ENCODE data around the gene NHEJ1. TPM values are rescaled to one million over a fixed set of nuclear protein-coding genes. Genes with fewer than 3 reads are reported as not detected.

NHEJ1 gene
- total RNA-seq, 1 experiment from 2014 or later: 22.3 TPM

GRCh38 chr2:219042750-219043149, 117.9 kb downstream of the NHEJ1 start:
- Mint-ChIP-seq H3K9me3 (no peaks in the 10 kb centered on the region), H3K27ac (no peak overlapping the region), H3K4me3 (no peak overlapping the region), H3K36me3 (no peaks in the 10 kb centered on the region), H3K27me3 (ENCODE audit: low read depth) (peaks cover 34% of the 10 kb centered on the region), H3K4me1 (peaks cover 4% of the 10 kb centered on the region; the same call in 1 of the 2 replicates)
- no peak for TF ChIP-seq ATF3 (CRISPR knock-in tag; conservative IDR thresholded peaks at IDR 0.05)
- TF ChIP-seq CTCF (IDR thresholded peaks at IDR 0.05): no peak
- TF ChIP-seq JAZF1 (CRISPR knock-in tag; IDR thresholded peaks at IDR 0.05): no peak
- TF ChIP-seq MAX (CRISPR knock-in tag; IDR thresholded peaks at IDR 0.05): no peak
- TF ChIP-seq EMX1 (CRISPR knock-in tag; IDR thresholded peaks at IDR 0.05): no peak
- TF ChIP-seq ZMAT4 (CRISPR knock-in tag; IDR thresholded peaks at IDR 0.05): no peak
- TF ChIP-seq ERG (CRISPR knock-in tag; IDR thresholded peaks at IDR 0.05): no peak
- no peak for TF ChIP-seq CREB1 (CRISPR knock-in tag; IDR thresholded peaks at IDR 0.05)
- TF ChIP-seq HMGXB4 (CRISPR knock-in tag; IDR thresholded peaks at IDR 0.05): no peak
- no peak for TF ChIP-seq PREB (CRISPR knock-in tag; IDR thresholded peaks at IDR 0.05; ENCODE audit: borderline replicate concordance)
- TF ChIP-seq RELA (CRISPR knock-in tag; IDR thresholded peaks at IDR 0.05; ENCODE audit: borderline replicate concordance): no peak
- no peak for TF ChIP-seq AR (CRISPR knock-in tag; IDR thresholded peaks at IDR 0.05)
- TF ChIP-seq TEAD4 (CRISPR knock-in tag; IDR thresholded peaks at IDR 0.05): no peak
- no peak for TF ChIP-seq FOXP1 (CRISPR knock-in tag; IDR thresholded peaks at IDR 0.05; ENCODE audit: borderline replicate concordance)
- no peak for TF ChIP-seq SMAD4 (CRISPR knock-in tag; IDR thresholded peaks at IDR 0.05)
- no peak for TF ChIP-seq FOXP4 (CRISPR knock-in tag; IDR thresholded peaks at IDR 0.05)
- ATAC-seq: no peak
- DNase-seq (ENCODE audit: low spot score): no peak
- ChIA-PET POLR2A (no interaction called here), CTCF (interaction anchor here (1.5 to 6.6 kb wide), 8 partner anchors 14 to 145 kb away, joined by 3 to 75 read pairs (median 10); no protein-coding TSS in a partner anchor)
